Activated CD4-positive, alpha-beta T cell treated with anti-CD3 and anti-CD28 coated beads, Interleukin-10, Interleukin-2, amounts not matched to agents 100 ng/mL and 50 ng/mL, durations not matched to agents 16 hours and 8 hours (primary cell): ENCODE measurements around the gene RSBN1L.

ENCODE experiments used
- DNase-seq: peaks from one replicate; pipeline ENCODE4 v3.0.0-alpha.2; 2020

The RSBN1L gene

DNA sequence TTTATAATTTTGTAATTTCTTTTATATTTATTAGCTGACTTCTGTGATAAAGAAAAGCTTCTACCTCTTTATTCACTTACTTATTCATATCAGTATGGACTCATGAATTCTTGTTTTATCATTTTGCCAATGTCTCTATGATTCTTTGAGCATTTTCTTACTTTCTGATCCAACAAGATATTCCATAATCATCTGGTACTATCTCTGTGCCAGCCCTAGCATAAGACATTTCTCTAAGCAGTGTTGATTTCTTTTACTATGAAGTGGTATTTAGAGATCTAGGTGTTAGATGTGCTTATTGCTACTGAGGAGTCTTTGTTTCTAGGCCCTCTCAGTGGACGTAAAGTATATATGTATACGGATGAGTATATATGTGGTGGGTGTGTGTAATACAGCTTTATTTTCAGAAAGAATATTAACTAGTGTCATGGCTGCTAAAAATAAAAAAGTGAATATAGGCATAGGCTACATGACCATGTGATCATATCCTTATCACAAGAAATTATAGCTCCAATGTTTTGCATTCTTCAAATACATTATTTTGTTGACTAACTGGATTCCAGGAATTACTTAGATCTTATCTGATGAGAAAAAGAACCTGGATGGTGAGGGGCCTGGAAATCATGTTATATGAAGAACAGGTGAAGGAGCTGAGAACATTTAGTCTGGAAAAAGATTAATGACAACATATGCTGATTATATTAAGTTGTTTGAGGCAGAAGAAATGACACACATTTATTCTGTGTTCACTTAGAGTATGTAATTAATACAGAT lies 115.4 kb downstream of the RSBN1L start:
- no peak for DNase-seq

GRCh38 chr7:77812290-77812685 lies 116.0 kb downstream of the RSBN1L start:
- DNase-seq = no peak

DNA sequence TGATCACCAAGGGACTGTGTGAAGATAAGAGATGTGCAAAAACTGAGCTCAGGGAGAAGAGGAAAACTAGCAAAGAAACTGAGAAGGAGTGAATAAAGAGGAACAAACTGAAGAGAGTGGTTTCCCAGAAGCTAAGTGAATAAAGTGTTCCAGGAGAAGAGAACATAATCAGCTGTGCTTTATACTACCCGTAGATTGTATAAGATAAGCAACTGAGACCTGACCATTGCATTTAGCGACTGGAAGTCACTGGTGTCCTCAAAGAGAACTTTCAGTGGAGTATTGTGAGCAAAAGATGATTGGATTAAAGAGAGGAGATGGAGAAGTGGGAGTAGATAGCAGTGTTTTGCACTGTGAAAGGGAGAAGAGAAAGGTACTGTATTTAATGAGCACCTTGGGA lies 116.9 kb downstream of the RSBN1L start:
- no peak for DNase-seq

- DNase-seq = no peak
These were observed 122.8 kb downstream of the RSBN1L start for GRCh38 chr7:77819021-77819420.

DNA sequence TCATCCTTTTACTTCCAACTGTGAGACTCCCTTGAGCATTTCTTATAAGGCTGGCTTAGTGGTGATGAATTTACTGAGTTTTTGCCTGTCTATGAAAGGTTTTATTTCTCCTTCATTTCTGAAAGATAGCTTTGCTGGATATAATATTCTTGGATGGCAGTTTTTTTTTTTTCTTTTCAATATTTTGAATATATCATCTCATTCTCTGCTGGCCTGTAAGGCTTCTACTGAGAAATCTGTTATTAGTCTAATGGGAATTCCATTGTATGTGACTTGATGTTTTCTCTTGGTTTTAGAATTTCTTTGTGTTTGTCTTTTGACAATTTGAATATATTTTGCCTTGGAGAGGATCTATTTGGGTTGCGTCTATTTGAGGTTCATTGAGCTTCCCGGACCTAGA lies 124.7 kb downstream of the RSBN1L start:
- no peak for DNase-seq

DNA sequence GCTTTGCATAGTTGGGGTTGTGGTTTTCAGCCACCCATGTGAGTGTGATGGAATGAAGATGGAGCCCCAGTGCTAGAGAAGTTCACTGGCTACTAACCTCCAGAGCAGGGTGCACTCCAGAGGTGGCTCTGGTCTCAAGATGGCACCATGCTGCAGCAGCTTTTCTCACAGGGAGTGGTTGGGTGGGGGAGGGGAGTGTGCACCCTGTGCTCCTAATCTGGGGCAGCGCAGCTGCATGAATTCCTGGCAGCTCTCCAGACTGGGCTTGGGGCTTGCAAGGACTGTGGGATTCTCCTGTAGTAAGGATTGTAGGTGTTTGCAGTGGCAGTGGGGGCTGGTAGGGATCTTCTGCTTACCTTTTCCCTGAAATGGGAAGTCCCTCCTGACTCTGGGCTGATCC lies 126.0 kb downstream of the RSBN1L start:
- no peak for DNase-seq

GRCh38 chr7:77823787-77824186 lies 127.5 kb downstream of the RSBN1L start:
- DNase-seq = no peak

DNA sequence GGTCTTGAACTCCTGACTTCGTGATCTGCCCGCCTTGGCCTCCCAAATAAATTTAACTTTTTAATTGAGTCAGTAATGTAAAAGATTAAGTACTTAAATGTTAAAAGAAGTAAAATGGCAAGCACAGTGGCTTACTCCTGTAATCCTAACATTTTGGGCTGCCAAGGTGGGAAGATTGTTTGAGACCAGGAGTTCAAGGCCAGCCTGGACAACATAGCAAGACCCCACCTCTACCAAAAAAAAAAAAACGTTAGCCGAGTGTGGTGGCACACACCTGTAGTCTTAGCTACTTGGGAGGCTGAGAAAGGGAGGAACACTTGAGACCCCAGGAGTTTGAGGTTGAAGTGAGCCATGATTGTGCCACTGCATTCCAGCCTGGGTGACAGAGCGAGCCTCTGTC lies 128.4 kb downstream of the RSBN1L start:
- no peak for DNase-seq

GRCh38 chr7:77825131-77825530 lies 128.9 kb downstream of the RSBN1L start:
- DNase-seq = no peak

DNA sequence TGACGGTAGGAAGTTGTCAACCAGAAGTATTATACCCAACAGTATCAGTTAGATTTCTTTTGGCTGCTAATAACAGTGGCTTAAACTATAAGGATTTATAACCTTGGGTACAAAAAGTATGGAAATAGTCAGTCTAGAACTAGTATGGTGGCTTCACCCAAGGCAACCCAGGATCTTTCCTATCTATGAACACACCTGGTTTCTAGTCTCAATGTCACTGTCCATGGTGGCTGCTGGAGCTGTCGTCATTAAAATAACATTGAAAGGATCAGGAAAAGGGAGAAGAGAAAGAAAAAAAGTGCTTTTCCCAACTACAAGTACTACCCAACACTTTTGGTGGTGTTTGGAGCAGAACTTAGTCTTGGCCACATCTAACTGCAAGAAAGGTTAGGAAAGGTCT lies 130.0 kb downstream of the RSBN1L start:
- no peak for DNase-seq

- no peak for DNase-seq
These were observed 131.7 kb downstream of the RSBN1L start for GRCh38 chr7:77827999-77828398.

GRCh38 chr7:77830649-77831355 lies 134.5 kb downstream of the RSBN1L start:
- DNase-seq = peak; percentile 20

- peak; percentile 67 for DNase-seq
These were observed 135.2 kb downstream of the RSBN1L start for GRCh38 chr7:77831481-77831880.

GRCh38 chr7:77831953-77832352 lies 135.7 kb downstream of the RSBN1L start:
- no peak for DNase-seq
